Measurements from ENCODE around the gene GNAO1. TPM values are rescaled to one million over a fixed set of nuclear protein-coding genes. Genes with fewer than 3 reads are reported as not detected.

Gene GNAO1
- polyA plus RNA-seq, 1 donor (not counting 4 experiments of a cell fraction or from before 2014, with no cell fraction given): 0.13 TPM

DNA sequence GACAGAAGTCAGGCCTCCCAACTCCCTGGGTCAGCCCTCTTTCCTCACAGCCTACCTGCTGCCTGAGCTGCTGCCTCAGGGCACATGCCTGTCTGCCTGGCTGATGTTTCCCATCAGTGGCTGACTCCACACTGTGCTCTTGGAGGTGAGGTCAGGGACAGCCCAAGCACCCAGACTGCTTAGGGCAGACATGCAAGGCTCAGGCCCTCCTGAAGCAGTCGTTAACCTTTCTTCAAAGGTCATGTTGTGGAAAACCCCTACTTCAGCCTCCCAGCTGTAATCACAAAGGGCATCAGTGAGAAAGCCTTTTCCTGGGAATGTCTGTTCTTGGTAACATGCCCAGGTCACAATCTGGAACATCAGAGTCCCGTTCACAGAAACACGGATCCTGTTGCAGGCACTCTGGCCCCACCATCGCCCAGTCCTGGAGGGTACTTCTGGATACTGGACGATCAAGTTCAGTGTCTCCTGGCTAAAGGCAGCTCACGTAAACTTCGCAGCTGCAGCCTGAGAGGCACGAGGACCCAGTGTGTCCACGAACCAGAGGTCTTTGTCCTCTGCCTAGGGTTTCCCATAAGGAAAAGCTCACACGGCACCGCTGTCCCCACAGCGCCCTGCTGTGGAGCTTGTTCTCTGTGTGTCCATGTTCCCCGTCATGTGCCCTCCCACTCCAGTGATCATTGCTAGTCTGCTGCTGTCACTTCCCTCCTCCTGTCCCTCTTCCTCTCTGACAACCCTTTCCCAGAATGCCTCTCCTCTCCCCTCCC is 54.9 kb downstream of the GNAO1 start:
- Histone ChIP-seq H4K20me1 (ENCODE audit: control insufficient read depth, extremely low read depth, insufficient read depth, low read length) (no peaks in the 10 kb centered on the region), H3K27me3 (ENCODE audit: control insufficient read depth, extremely low read depth, insufficient read depth, low read length) (no peaks in the 10 kb centered on the region), H3K27ac (ENCODE audit: control insufficient read depth, insufficient read depth, low read length) (no peak overlapping the region), H3K9me1 (ENCODE audit: control insufficient read depth, extremely low read depth, insufficient read depth, low read length) (no peaks in the 10 kb centered on the region), H3K4me2 (ENCODE audit: control insufficient read depth, extremely low read depth, insufficient read depth, low read depth, low read length) (no peak overlapping the region), H3K79me2 (ENCODE audit: control insufficient read depth, insufficient read depth, low read length) (no peaks in the 10 kb centered on the region), H3K4me3 (ENCODE audit: control insufficient read depth in 2 of 3, extremely low read depth in 1 of 3, insufficient read depth in 2 of 3, low read depth in 1 of 3, low read length in 3 of 3) (no peak overlapping the region), H3K4me1 (ENCODE audit: control insufficient read depth, extremely low read depth, insufficient read depth, low read length) (peaks cover 16% of the 10 kb centered on the region), H3K36me3 (ENCODE audit: control insufficient read depth in 2 of 2, extremely low read depth in 1 of 2, insufficient read depth in 2 of 2, low read length in 2 of 2) (no peaks in the 10 kb centered on the region), H3K9me3 (ENCODE audit: control insufficient read depth, low read depth, low read length) (no peaks in the 10 kb centered on the region), H2AFZ (ENCODE audit: control insufficient read depth, low read length) (no peak overlapping the region), H3K9ac (ENCODE audit: control insufficient read depth, extremely low read depth, insufficient read depth, low read length) (no peak overlapping the region)
- FAIRE-seq (peak; percentile 97), DNase-seq (ENCODE audit: low read depth, low spot score) (peak; percentile 79)
- TF ChIP-seq, protein P1, sequence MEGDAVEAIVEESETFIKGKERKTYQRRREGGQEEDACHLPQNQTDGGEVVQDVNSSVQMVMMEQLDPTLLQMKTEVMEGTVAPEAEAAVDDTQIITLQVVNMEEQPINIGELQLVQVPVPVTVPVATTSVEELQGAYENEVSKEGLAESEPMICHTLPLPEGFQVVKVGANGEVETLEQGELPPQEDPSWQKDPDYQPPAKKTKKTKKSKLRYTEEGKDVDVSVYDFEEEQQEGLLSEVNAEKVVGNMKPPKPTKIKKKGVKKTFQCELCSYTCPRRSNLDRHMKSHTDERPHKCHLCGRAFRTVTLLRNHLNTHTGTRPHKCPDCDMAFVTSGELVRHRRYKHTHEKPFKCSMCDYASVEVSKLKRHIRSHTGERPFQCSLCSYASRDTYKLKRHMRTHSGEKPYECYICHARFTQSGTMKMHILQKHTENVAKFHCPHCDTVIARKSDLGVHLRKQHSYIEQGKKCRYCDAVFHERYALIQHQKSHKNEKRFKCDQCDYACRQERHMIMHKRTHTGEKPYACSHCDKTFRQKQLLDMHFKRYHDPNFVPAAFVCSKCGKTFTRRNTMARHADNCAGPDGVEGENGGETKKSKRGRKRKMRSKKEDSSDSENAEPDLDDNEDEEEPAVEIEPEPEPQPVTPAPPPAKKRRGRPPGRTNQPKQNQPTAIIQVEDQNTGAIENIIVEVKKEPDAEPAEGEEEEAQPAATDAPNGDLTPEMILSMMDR (optimal IDR thresholded peaks at IDR 0.05 in 1 of 3, IDR thresholded peaks at IDR 0.05 in 1 of 3, conservative IDR thresholded peaks at IDR 0.05 in 1 of 3; ENCODE audit: extremely low read depth in 1 of 3, insufficient read depth in 2 of 3, low read length in 3 of 3): no peak
- TF ChIP-seq EZH2 (IDR thresholded peaks at IDR 0.05; ENCODE audit: low read length): no peak
- dilution Hi-C loops (cut with MboI; ENCODE audit: extremely low pct_ligation_motif_present, low sequenced_read_pairs): no loop called here

DNA sequence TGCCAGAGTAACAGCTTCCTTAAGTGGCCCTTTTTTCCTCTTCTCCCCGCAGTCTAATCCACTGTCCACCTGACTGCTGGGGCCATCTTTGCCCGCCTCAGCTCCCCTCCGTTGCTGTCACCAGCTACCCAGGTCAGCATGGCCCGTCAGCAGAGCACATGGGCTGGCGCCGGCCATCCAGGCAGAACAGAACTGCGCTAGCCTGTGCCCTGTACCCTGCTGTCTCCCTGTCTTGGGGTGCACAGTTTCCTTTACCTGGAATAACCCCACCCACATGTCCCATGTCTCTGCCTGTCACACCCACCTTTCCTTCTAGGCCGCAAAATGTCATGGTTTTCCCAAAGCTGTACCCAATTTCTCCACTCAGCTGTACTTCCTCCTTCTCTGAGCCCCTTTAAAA is 55.7 kb downstream of the GNAO1 start:
- Histone ChIP-seq H3K9me3 (ENCODE audit: control insufficient read depth, low read depth, low read length) (no peaks in the 10 kb centered on the region), H3K36me3 (ENCODE audit: control insufficient read depth in 2 of 2, extremely low read depth in 1 of 2, insufficient read depth in 2 of 2, low read length in 2 of 2) (no peaks in the 10 kb centered on the region), H3K9me1 (ENCODE audit: control insufficient read depth, extremely low read depth, insufficient read depth, low read length) (no peaks in the 10 kb centered on the region), H3K79me2 (ENCODE audit: control insufficient read depth, insufficient read depth, low read length) (no peaks in the 10 kb centered on the region), H3K27ac (ENCODE audit: control insufficient read depth, insufficient read depth, low read length) (no peak overlapping the region), H2AFZ (ENCODE audit: control insufficient read depth, low read length) (no peak overlapping the region), H3K4me2 (ENCODE audit: control insufficient read depth, extremely low read depth, insufficient read depth, low read depth, low read length) (no peak overlapping the region), H3K27me3 (ENCODE audit: control insufficient read depth, extremely low read depth, insufficient read depth, low read length) (peaks cover under 1% of the 10 kb centered on the region), H3K4me3 (ENCODE audit: control insufficient read depth in 2 of 3, extremely low read depth in 1 of 3, insufficient read depth in 2 of 3, low read depth in 1 of 3, low read length in 3 of 3) (no peak overlapping the region), H3K9ac (ENCODE audit: control insufficient read depth, extremely low read depth, insufficient read depth, low read length) (no peak overlapping the region), H4K20me1 (ENCODE audit: control insufficient read depth, extremely low read depth, insufficient read depth, low read length) (no peaks in the 10 kb centered on the region), H3K4me1 (ENCODE audit: control insufficient read depth, extremely low read depth, insufficient read depth, low read length) (peaks cover 16% of the 10 kb centered on the region)
- TF ChIP-seq, protein P1 (optimal IDR thresholded peaks at IDR 0.05 in 1 of 3, IDR thresholded peaks at IDR 0.05 in 1 of 3, conservative IDR thresholded peaks at IDR 0.05 in 1 of 3; ENCODE audit: extremely low read depth in 1 of 3, insufficient read depth in 2 of 3, low read length in 3 of 3): no peak
- TF ChIP-seq EZH2 (IDR thresholded peaks at IDR 0.05; ENCODE audit: low read length): no peak
- dilution Hi-C loops (cut with MboI; ENCODE audit: extremely low pct_ligation_motif_present, low sequenced_read_pairs): no loop called here
- FAIRE-seq (no peak), DNase-seq (ENCODE audit: low read depth, low spot score) (no peak)

All from keratinocyte (primary cell).